ENCODE measurements around the gene SYCP2.

The SYCP2 gene

DNA sequence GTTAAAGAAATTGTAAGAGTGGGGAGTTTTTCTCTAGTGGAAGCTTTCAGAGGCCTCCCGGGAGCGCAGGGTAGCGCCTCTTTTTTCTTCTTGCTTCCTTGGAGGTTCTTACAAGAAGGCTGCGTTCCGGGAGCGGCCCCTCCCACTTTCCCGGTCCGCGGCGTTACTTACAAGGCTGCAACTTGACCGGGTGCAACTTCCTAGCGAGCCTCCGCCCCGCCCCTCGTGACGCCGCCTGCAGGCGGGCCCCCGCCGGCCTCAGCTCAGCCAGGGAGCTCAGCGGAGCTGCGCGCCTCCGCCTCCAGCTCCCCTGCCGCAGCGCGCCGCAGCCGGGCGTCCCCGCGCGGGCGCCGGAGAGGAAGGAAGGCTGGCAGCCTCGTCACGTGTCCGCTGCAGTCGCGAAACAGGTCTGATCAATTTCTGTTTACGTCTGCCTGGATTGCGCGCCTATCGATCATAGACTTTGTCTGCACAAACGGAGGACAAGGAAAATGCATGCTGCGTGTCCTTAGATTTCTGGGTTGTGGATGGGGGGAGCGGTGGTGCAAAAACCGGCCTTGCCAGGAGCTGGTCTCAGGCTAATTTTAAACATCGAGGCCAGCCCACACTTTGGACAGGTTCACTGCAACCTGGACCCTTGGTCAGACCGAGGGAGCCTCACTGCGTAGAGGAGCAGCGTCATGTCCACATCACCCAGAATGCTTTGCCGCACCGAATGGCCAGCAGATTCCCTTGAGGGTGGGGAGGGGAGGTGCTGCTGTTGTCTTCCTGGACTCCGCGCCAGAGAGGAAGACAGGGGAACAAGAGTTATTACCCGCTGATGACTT lies 6.9 kb upstream of the SYCP2 start, which contains the start of the genes FAM217B and PPP1R3D:
Gene FAM217B, plus strand, starts transcription at position 261 of the 827 bp plus-strand sequence. CDS start 3,555 bp downstream, outside the sequence.
Gene PPP1R3D, minus strand, starts transcription at position 177 of the 827 bp plus-strand sequence. CDS start 374 bp downstream, outside the sequence.
- DNase-seq, result peak; percentile 95

DNA sequence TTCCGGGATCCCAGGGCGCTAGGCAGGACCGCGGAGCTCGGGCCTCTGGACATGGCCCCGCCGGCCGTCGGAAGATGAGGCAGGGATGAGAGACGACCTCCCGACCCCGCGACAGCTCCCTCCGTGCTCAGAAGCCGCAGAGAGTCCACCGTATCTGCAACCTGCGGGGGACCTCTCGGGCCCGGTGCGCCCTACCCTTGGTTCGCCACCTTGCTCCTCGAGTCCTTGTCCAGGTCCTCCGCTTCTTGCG lies 6.4 kb upstream of the SYCP2 start:
- DNase-seq, result no peak

DNA sequence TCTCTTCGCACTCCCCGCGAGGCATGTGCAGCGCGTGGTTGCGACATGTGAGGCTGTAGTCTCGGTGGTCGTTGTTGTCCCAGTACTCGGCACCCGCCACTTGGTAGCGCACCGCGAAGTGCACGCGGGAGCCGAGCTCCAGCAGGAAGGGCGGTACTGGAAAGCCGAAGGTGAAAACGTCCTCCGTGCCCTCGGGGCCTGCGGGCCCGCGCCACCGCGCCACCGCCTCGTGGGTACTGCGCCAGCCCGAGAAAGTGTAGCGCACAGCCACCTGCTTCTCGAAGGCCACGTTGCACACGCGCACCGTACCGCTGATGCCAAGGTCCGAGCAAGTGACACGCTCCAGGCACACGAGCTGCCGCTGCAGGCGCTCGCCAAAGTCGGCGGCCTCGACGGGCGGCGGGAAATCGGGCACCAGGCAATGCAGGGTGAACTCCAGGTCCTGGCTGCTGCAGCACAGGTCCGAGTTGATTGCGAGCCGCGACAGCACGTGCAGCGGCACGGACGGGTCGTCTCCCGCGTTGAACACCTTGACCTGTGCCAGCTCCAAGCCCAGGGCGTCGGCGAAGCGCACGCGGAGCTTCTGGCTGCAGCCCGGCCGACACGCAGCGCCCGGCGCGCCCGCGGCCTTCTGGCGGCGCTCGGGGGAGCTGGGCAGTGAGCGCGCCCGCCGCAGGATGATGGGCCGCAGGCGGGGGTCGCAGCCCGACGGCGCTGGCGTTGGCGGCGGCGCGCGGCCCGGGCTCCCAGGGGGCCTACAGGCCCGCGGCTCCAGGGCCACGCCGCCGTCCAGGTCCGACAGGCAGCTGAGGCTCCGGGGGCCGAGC lies 5.8 kb upstream of the SYCP2 start:
- DNase-seq, result no peak

DNA sequence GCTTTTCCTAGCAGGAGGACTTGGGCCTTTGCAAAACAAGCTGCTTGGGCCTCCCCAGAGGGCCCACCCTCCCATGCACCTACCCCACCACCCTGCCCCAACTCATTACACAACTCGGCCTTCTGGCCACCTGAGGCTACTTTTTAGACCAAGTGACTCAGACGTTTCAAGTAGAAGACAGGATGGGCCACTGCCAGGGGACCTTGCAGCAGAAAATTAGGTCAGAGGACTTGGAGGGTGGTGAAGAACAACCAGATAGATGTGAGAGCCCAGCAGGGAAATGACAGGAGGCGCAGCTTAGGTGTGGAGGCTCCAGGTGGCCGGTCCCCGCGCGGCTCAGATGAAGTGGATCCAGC lies 5.2 kb upstream of the SYCP2 start:
- no peak for DNase-seq

DNA sequence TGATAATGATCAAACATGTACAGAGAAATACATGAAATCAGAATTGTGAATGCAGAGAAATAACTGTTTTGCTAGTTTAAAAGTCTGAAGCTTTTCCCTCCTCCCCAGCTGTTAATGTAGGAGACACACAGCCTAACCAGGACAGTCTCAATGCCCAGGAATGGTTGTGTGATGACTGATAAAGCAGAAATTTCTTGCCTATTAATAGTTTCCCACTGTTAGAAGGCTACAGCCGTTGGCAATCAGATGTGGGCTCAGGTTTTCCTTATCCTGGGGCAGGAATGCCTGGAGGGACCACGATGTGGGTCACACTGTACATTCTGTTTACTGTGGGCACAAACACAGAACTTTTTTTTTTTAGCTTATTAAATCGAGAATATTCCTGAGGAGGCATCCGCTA lies 4.8 kb upstream of the SYCP2 start:
- DNase-seq, result no peak

DNA sequence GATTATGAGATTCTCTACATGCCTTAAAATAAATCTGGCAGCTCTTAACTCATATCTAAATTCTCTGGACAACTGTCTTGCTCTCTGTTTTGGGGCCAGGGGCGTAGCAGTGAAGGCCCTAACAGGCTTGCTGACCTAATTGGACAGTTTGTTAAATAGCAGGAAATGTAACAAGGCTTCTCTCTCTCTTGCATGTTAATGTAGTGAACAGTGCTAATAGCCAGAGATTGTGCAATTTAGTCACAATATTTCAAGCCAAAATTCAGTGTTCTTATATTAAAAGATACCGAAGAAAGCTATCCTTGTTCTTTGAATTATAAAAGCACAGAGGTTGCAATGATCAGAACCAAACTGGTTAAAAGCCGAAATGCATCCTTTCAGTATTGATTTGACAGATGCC lies 3.7 kb upstream of the SYCP2 start:
- DNase-seq, result no peak

DNA sequence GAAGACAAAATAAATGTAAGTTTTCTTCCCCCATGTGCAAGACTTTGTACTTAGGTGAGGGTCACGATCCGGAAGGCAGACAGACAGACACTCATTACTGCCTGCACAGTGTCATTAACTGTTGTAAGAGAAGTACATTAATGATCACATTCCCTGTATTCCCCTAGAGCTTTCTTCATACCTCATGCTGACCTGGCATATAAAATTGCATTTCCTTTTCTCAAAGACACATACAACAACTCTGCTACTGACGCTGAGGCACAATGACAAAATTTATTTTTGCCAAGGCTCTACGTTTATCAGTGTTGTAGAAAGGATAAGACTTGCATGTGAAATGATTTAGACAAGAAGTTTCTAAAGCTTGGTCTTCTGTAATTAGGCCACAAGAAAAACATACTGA lies 3.0 kb upstream of the SYCP2 start:
- DNase-seq, result no peak

DNA sequence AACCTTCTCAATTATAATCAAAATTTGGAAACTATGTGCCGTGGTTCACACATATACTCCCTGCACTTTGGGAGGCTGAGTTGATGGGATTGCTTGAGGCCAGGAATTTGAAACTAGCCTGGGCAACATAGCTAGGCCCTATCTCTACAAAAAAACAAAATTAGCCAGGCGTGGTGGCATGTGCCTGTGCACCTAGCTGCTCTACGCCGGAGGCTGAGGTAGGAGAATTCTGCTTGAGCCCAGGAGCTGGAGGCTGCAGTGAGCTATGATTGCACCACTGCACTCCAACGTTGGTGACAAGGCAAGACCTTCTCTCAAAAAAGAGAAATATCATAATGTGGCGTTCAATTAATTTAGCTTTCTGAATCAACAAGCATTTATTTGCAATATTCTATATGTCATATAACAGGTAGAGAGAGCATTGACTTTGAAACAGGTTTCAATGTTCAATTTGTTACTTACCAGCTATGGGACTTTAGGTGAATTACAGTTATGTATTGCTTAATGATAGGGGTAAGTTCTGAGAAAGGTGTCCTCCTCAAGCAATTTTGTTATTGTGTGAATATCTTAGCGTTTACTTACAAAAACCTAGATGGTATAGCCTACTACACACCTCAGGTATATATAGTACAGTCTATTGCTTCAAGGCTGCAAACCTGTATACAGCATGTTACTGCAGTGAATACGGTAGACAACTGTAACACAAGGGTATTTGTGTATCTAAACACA lies 2.2 kb upstream of the SYCP2 start:
- no peak for DNase-seq

DNA sequence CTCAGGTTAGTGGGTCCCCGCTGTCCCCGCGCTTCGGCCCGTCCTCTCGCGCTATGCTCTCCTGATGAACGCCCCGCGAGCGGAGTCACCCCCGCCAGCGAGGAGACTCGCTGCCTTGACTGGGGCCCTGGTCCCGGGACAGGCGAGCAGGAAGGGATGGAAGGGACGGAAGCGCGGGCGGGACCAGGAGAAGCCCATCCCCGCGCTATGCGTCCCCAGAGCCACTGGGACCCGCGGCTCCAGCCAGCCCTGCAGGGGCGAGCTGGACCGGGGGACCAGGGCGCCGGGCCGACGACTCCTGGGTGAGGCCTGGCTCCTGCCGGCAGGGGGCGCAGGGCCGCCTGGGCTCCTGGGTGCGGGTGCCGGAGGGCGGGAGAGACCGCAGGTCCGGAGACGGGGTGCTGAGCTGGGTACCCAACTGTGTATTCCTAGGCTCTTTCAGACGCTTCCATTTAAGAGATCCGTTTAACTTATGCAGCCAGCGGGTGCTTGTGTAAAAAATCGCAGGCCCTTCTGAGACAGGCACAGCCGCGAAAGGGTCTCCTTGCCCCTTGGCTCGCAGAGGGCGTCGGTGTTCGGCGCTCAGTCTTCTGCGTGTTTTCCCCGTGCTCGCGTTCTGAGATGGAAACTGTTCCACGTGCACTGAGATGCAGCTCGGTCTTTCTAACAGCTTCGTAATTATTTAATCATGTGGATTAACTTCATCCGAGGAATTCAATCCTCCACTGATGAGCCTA lies 580 bp upstream of the SYCP2 start:
- DNase-seq, result peak; percentile 82

DNA sequence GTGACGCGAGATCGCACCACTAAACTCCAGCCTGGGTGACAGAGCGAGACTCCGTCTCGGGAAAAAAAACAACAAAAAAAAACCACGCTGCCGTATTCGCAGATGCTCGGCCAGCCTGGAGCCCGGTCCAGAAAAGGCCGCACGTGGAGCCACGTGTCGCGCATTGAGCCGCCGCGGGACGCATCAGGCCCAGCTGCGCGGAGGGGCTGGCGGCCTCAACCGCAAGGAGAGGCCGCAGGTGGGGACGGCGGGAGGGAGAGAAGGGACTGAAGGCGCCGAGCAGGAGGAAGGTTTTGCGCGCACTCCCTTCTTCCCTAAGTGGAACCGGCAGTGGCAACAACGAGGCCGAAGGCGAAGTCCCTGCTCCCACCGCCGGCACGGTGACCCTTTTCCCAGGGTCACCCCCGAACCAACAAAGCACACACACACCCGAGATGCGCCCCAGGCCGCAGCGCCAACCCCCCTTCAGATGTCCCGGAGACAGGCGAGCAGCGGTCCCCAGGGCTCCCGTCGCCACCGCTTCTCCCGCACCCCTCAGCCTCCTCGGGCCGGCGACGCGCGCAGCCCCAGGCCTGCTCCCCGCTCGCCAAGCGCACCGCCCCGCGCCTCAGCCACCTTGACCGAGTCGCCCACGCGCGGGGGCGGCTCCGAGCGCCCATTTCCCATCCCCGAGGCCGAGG lies 681 bp downstream of the SYCP2 start:
- DNase-seq, result no peak

DNA sequence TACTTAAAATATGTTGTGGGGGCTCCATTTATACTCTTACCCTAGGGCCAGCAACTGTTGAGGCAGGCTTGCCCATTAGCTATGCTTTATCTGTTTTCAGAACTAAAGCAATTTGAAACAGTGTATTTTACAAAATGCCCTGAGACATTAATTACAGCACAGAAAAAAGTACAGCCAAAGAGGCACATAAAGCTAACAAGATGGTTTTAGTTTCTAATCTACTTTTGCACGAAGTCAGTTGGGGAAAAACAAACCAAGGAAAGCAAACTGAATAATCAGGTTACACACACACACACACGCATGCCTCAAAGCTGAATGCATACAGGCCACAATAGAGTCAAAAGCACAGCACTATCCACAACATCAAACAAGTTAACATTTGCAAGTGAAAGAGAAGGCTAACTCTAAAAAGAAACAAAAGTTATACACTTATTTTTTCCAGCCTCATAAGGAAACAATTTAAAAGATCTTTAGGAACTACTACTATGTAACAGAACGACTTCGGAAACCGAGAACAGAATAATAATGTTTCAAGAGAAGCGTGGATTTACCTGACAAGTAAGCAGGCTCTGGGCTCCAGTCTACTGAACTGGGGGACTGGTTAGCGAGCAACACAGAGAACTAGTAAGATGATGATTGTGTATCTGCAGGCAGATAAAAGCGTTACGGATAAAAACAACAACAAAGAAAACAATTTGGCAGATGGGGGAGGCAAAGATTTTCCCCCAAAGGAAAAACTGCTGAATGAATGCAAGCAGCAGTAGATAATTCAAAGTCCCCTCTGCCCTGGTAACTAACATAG lies 1.7 kb downstream of the SYCP2 start:
- no peak for DNase-seq

DNA sequence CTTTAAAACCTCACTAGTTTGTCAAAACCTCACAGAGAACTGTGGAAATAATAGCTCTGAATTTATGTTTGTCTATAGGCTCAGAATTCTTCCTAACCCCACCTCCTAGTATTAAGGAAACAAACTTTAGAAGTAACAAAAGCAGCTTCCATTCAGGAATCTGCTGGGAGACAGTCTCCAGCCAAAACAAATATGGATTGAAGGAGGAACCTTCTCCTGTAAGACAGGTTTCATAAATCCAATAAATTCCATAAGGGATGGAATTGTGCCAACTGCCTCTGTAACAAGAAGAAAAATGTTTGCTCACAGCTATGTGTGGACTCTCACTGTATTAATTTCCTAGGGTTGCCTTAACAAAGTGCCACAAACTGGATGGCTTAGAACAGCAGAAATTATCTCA lies 7.5 kb downstream of the SYCP2 start:
- no peak for DNase-seq

DNA sequence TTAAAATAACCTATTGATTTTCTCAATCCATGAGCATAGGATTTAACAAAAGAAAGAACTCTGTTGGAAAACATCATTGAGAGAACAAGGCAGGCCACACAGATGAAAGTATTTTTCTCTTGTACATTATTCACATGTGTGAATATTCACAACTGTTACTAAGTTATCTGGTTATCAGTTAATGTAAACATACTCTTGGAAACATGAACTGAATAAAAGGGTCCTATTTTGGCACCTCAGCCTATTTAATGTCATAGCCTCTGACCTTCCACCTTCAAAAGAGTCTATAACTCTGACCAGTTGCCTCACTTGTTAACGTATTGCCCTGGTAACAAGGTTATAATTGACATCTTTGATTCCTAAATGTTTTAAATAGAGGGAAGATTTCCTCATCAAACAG lies 8.1 kb downstream of the SYCP2 start:
- no peak for DNase-seq

DNA sequence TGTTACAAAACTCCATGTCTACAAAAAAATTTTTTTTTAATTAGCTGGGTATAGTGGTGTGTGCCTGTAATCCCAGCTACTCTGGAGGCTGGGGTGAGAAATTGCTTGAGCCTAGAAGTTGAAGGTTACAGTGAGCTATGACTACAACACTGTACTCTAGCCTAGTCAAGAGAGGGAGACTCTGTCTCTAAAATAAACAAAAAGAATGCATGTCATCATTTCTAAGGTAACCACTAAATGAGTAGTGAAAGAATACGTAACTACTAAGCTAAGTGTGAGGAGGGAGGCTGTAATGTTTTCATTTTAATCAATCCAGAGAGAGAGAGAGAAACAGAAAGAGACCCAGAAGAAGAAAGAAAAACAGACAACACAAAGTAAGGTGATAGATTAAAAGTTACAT lies 9.9 kb downstream of the SYCP2 start:
- DNase-seq, result no peak

DNA sequence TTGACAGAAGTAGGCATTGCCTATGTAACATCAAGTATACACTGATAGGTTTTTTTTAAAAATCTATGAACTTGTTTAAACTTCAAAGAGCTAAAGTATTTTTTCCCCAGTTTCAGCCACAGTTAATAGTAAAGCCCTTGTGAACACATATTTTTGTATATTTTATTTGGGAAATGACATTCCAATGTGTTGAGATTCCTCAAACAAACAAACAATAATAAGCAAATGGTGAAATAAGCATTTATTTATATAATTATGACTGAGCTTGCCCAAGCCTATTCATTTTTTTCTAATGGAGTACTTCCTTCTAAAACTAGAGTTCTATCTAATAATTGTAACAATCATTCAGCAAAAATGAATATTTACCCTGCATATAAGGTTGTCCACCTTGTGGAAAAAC lies 12.5 kb downstream of the SYCP2 start:
- DNase-seq, result no peak

DNA sequence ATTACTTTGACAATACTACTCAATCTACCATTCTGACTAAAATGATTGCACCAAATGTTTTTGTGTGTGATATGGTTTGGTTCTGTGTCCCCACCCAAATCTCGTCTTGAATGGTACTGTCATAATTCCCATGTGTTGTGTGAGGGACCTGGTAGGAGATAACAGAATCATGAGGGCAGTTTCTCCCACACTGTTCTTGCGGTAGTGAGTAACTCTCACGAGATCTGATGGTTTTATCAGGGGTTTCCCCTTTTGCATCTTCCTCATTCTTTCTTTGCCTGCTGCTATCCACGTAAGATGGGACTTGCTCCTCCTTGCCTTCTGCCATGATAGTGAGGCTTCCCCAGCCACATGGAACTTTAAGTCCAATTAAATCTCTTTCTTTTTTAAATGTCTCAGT lies 20.8 kb downstream of the SYCP2 start:
- no peak for DNase-seq

DNA sequence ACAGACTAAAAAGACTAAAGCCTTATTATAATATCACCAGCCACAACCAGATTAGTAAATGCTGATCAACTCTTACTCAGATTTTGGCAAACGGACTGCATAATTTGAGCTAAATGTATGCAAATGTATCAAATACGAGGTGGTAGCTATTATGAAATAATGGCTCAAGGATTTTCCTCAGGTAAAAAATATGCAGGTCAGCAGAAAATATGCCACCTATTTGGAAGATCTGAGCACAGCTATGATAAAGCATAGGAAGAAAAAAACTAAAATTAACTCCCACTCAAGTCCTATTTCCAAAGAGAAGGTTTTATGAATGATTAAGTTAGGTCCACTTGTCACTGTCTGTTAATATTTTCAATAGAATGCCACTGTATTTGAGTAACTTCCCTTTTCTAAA lies 22.4 kb downstream of the SYCP2 start:
- no peak for DNase-seq

DNA sequence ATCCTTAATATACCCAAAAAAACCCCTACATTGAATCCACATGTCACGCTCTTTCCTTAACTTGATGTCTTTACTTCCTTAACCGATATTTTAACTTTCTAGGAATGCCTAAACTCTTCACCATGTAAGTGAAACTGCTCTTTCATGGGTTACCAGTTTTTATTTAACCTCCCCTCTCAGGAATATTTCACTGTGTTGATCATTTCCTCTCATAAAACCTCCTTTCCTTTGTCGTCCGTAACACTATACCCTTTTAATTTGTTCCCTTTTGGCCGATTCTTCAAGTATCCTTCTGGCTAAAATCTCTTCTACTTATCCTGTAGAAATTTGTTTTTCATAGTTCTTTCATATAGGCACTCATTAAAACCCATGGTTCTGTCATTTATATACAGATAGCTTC lies 24.6 kb downstream of the SYCP2 start:
- DNase-seq, result no peak

DNA sequence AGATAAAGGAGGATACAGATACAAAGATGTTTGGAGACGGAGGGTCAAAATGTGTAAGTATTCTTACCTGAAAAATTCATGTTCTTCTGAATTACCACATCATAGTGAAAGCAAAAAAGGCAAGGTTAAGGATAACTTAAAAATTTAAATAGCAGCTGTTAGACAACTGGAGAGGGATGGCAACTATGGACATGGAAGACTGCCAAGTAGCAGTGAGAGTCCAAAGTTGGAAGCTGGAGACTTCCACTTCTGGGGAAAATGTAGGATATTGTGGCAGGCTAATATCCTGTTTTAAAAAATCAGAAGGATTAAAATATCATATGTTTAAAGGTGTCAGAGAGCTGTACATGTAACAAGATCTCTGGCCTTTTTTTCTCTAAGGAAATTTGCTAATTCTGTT lies 29.8 kb downstream of the SYCP2 start:
- no peak for DNase-seq

DNA sequence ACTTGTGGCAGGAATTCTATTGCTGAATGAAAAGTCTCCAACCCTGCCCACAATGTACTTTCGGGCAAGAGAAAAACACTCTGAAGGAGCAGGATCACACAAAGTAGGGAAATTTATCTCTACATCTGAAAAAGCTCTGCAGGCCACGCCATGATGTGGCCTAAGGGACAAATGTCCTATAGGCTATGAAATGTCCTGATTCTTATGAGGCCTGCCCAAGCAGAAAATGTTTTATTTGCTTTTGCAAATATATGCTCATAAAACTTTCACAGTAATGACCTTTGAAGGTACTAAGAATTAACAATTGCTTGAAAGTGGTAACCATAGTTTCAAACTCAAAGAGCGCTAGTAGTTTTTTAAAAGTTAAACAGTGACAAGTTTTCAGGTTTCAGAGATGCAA lies 31.0 kb downstream of the SYCP2 start:
- no peak for DNase-seq

DNA sequence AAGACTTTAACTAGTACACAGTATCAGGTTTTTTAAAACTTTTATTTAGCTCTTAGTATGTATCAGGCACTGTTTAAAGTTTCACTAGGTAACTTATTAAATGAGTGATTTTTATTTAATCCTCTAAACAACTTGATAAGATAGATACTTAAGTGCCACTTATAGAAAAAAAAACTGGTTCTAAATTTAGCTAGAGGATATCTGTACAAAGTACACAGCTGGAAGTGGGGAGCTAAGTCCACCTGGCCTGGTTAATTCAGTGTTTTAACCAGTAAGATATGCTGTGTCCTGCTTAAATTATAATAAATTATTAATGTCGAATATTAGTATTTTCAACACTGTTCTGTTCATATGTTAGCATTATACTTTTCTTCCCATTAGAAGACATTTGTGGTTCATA lies 37.5 kb downstream of the SYCP2 start:
- DNase-seq, result no peak

DNA sequence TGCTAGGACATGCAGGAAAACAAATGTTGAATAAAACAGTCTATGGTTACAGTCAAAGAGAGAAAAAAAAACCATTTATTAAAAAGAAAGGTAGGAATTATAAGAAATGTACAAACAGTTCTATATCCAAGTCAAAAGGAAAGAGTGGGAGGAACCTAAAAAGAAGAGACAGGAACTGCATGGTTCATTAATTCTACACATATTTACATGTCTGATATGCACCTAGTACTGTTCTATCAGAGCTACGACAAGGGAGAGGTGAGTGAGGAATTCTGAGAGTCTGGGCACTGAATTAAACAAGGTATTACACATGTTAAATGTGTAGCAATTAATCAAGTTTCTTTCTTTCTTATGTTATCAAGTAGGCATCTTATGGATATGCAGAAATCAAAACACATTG lies 41.9 kb downstream of the SYCP2 start:
- DNase-seq, result no peak
